Mesothelial cell of epicardium (in vitro differentiated cells): Measurements from ENCODE around the gene CYP39A1. TPM values are rescaled to one million over a fixed set of nuclear protein-coding genes. Genes with fewer than 3 reads are reported as not detected.
A peak's percentile ranks its signal among the peaks of the same experiment; 100 is the strongest.

ENCODE experiments used
- DNase-seq, 2 experiments: peaks; one replicate each; pipeline ENCODE4 v3.0.0; 2021; ENCODE audit warnings: low spot score in 2 of 2; ENCODE audit not compliant: unreplicated experiment in 2 of 2
- H3K27ac Mint-ChIP-seq: 2 replicates; pipeline ENCODE4 v1.8.0; 2021; ENCODE audit warnings: mixed read lengths
- H3K27me3 Mint-ChIP-seq: 2 replicates; pipeline ENCODE4 v1.8.0; 2021; ENCODE audit warnings: low read depth, mixed read lengths
- H3K36me3 Mint-ChIP-seq: 2 replicates; pipeline ENCODE4 v1.8.0; 2021; ENCODE audit warnings: mixed read lengths
- H3K4me1 Mint-ChIP-seq: 2 replicates; pipeline ENCODE4 v1.8.0; 2021; ENCODE audit warnings: mixed read lengths
- H3K4me3 Mint-ChIP-seq: 2 replicates; pipeline ENCODE4 v1.8.0; 2021; ENCODE audit warnings: mild to moderate bottlenecking, moderate library complexity, mixed read lengths
- H3K9me3 Mint-ChIP-seq: 2 replicates; pipeline ENCODE4 v1.8.0; 2021; ENCODE audit warnings: mixed read lengths
- total RNA-seq: library from RNA; stranded (reverse); gene quantifications from 3 replicates; pipeline ENCODE4 v1.2.1, GENCODE V29; 2021
- TF ChIP-seq, protein P1 (sequence below): fragments of 200-600 bp; sonication (generic); IDR thresholded peaks from one replicate; pipeline ENCODE4 v1.5.0; 2021; ENCODE audit warnings: antibody characterized with exemption; ENCODE audit not compliant: unreplicated experiment

Gene CYP39A1
- total RNA-seq, 1 donor from 2014 or later = 6.9 TPM

DNA sequence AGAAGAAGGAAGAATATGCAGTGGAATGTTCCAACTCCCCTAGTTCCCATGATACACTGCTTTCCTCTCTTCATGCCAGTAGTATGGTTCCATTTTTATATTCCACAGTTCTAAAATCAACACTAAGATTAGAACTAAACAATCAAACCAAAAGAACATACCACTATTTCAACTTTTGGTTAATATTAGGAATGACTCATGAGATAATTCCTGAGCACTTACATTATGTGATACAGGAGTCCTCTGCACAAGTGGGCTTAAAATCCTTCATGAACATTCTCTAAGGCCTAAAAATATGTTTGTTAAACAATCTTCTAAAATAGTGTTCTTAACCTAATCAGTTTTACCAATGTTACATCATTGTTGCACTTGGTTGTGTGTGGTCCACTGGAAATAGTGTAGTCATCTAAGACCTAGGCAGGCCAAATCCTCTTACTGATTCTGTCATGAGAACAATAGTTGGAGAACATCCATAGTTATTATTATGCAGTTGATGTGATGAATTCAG is 131.1 kb downstream of the CYP39A1 start:
- H3K36me3 Mint-ChIP-seq = no peaks in the 10 kb centered on the region
- H3K27me3 Mint-ChIP-seq = peaks cover 9% of the 10 kb centered on the region
- peaks cover 2% of the 10 kb centered on the region for H3K4me1 Mint-ChIP-seq
- H3K4me3 Mint-ChIP-seq = no peak overlapping the region
- no peak overlapping the region for H3K27ac Mint-ChIP-seq
- TF ChIP-seq, protein P1, sequence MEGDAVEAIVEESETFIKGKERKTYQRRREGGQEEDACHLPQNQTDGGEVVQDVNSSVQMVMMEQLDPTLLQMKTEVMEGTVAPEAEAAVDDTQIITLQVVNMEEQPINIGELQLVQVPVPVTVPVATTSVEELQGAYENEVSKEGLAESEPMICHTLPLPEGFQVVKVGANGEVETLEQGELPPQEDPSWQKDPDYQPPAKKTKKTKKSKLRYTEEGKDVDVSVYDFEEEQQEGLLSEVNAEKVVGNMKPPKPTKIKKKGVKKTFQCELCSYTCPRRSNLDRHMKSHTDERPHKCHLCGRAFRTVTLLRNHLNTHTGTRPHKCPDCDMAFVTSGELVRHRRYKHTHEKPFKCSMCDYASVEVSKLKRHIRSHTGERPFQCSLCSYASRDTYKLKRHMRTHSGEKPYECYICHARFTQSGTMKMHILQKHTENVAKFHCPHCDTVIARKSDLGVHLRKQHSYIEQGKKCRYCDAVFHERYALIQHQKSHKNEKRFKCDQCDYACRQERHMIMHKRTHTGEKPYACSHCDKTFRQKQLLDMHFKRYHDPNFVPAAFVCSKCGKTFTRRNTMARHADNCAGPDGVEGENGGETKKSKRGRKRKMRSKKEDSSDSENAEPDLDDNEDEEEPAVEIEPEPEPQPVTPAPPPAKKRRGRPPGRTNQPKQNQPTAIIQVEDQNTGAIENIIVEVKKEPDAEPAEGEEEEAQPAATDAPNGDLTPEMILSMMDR = no peak
- H3K9me3 Mint-ChIP-seq = peaks cover 4% of the 10 kb centered on the region
- DNase-seq = no peak

DNA sequence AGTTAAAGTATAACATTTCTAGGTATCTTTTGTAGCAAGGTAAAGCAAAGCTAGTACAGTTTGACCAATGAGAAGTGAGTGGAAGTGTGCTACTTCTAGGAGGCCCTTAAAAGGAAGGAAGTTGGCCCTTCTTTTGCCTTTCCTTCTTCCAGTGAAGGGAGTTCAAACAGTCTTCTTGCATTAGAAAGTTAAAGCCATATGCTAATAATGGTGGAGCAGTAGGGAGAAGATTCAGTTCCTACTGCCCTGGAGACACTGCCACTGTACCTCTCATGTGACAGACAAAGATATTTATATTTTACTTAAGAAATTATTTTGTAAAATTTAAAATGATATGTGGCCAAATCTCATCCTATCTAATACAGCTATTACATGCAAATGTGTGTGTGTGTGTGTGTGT is 135.4 kb downstream of the CYP39A1 start:
- TF ChIP-seq, protein P1 = no peak
- no peak overlapping the region for H3K27ac Mint-ChIP-seq
- H3K4me3 Mint-ChIP-seq = no peak overlapping the region
- peaks cover 2% of the 10 kb centered on the region for H3K4me1 Mint-ChIP-seq
- DNase-seq = no peak
- no peaks in the 10 kb centered on the region for H3K36me3 Mint-ChIP-seq
- H3K27me3 Mint-ChIP-seq = peaks cover 5% of the 10 kb centered on the region
- peaks cover 4% of the 10 kb centered on the region for H3K9me3 Mint-ChIP-seq

DNA sequence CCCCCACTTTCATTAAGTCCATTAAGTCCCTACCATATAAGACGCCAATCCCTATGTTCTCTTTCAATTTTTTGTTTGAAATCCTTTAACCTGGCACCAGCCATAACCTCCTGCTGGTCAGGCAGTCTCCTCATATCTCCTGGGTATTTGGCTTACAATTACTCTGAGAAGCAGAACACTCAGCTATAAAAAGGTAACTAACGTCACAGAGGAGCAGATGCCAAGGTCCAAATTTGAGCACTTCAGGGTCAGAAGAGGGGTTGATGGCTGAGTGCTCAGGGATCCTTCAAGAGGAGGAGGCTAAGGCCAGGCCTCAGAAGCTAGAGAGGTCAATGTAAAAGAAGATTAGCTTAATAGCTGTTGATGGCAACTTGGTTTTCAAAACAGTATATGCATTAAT is 139.1 kb downstream of the CYP39A1 start:
- H3K4me3 Mint-ChIP-seq = no peak overlapping the region
- H3K27me3 Mint-ChIP-seq = peaks cover 8% of the 10 kb centered on the region
- H3K9me3 Mint-ChIP-seq = no peaks in the 10 kb centered on the region
- DNase-seq = no peak
- H3K36me3 Mint-ChIP-seq = no peaks in the 10 kb centered on the region
- H3K27ac Mint-ChIP-seq = no peak overlapping the region
- TF ChIP-seq, protein P1 = no peak
- peaks cover 6% of the 10 kb centered on the region for H3K4me1 Mint-ChIP-seq

GRCh38 chr6:46511320-46511719 is 141.3 kb downstream of the CYP39A1 start:
- peaks cover 8% of the 10 kb centered on the region for H3K27me3 Mint-ChIP-seq
- TF ChIP-seq, protein P1 = no peak
- no peak for DNase-seq
- H3K4me3 Mint-ChIP-seq = no peak overlapping the region
- no peaks in the 10 kb centered on the region for H3K36me3 Mint-ChIP-seq
- H3K27ac Mint-ChIP-seq = no peak overlapping the region
- peaks cover 4% of the 10 kb centered on the region for H3K4me1 Mint-ChIP-seq
- no peaks in the 10 kb centered on the region for H3K9me3 Mint-ChIP-seq

DNA sequence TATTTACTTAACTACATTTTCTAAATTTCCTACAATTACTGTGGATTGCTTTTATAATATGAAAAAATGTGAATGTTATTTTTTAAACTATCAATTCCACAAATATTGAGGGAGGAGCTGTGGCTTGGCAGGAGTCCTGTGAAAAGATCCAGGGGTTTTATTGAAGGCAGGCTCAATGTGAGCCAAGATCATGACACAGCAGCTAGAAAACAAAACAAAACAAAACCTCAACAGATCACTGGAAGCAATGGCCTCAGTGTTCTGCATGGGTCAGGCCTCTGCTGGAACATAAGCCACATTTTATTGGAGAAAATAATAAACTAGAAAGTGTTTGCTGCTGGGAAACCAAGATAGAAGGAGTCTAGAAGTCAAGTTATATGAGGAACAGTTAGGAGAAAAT is 142.0 kb downstream of the CYP39A1 start:
- TF ChIP-seq, protein P1 = no peak
- Mint-ChIP-seq H3K27ac (peak overlapping the region; percentile 50), H3K27me3 (peaks cover 4% of the 10 kb centered on the region), H3K9me3 (no peaks in the 10 kb centered on the region), H3K4me3 (no peak overlapping the region), H3K36me3 (no peaks in the 10 kb centered on the region), H3K4me1 (peaks cover 4% of the 10 kb centered on the region)
- DNase-seq = no peak
